Natural killer cell (primary cell): ENCODE measurements around the gene MEN1. TPM values are rescaled to one million over a fixed set of nuclear protein-coding genes. Genes with fewer than 3 reads are reported as not detected.
"Not testable (repeated sequence)": the region's sequence is repeated elsewhere in the genome, so short reads cannot be mapped to it uniquely, and the experiment has no call there.

Source experiments
- ATAC-seq, 3 donors: fragments of 150-1000 bp in 2 of 3; fragments of 200-7000 bp in 1 of 3; cut with Tn5 transposase; 1 replicate in 1 of 3; 2 replicates in 2 of 3; pipeline ENCODE4 v1.10.0; 2021; ENCODE audit warnings: mild to moderate bottlenecking in 2 of 3, moderate library complexity in 2 of 3
- DNase-seq, 2 donors: peaks; one replicate each; pipeline versions ENCODE4 v3.0.0 to v3.0.0-alpha.2; 2013 to 2021; ENCODE audit warnings: mixed read lengths in 1 of 2
- H3K27ac ChIP-seq: one replicate; pipeline ENCODE4 v1.5.1; 2013; ENCODE audit warnings: mild to moderate bottlenecking, low read length
- H3K27me3 ChIP-seq: one replicate; pipeline ENCODE4 v1.6.1; 2013; ENCODE audit warnings: low read length; ENCODE audit not compliant: control insufficient read depth, insufficient read depth
- H3K36me3 ChIP-seq: one replicate; pipeline ENCODE4 v1.6.1; 2013; ENCODE audit warnings: low read length; ENCODE audit not compliant: control insufficient read depth, insufficient read depth
- H3K4me1 ChIP-seq: one replicate; pipeline ENCODE4 v1.6.1; 2013; ENCODE audit warnings: low read length; ENCODE audit not compliant: control insufficient read depth, insufficient read depth
- H3K4me3 ChIP-seq: one replicate; pipeline ENCODE4 v1.5.1; 2013; ENCODE audit warnings: low read length
- H3K9me3 ChIP-seq: one replicate; pipeline ENCODE4 v1.6.1; 2013; ENCODE audit warnings: low read length; ENCODE audit not compliant: control insufficient read depth, insufficient read depth
- H3K27ac Mint-ChIP-seq, 2 donors: one replicate each; pipeline ENCODE4 v1.8.0; 2022; ENCODE audit warnings: mild to moderate bottlenecking in 2 of 2, mixed read lengths in 2 of 2, moderate library complexity in 1 of 2
- H3K27me3 Mint-ChIP-seq, 2 donors: one replicate each; pipeline ENCODE4 v1.8.0; 2022; ENCODE audit warnings: low read depth in 2 of 2, mixed read lengths in 2 of 2
- H3K36me3 Mint-ChIP-seq: one replicate; pipeline ENCODE4 v1.8.0; 2022; ENCODE audit warnings: mixed read lengths
- H3K4me1 Mint-ChIP-seq, 2 donors: one replicate each; pipeline ENCODE4 v1.8.0; 2022; ENCODE audit warnings: mixed read lengths in 2 of 2
- H3K4me3 Mint-ChIP-seq: one replicate; pipeline ENCODE4 v1.8.0; 2022; ENCODE audit warnings: mild to moderate bottlenecking, moderate library complexity, mixed read lengths
- H3K9me3 Mint-ChIP-seq, 2 donors: one replicate each; pipeline ENCODE4 v1.8.0; 2022; ENCODE audit warnings: mixed read lengths in 2 of 2
- WGBS: methylation state at CpG from one replicate; pipeline ENCODE4 v1.1.7; 2013; ENCODE audit warnings: missing lambda C conversion rate; ENCODE audit not compliant: insufficient coverage; 5-methylcytosine and 5-hydroxymethylcytosine counted together
- intact Hi-C: fragments of 100-400 bp; cut with micrococcal nuclease; formaldehyde crosslinking; loops from one replicate; pipeline ENCODE4 v1.14.2; 2022
- total RNA-seq, 4 donors: library from RNA; stranded (reverse); fragments of 120-200 nt in 1 of 4; gene quantifications; one replicate each; pipeline versions ENCODE4 v1.2.3 to v1.2.4, GENCODE V29; 2013 to 2022
- TF ChIP-seq, protein P1 (sequence below): fragments of 200-600 bp; IDR thresholded peaks from one replicate; pipeline ENCODE4 v1.8.0; 2022; ENCODE audit warnings: antibody characterized with exemption

The MEN1 gene
- total RNA-seq, 3 donors from 2014 or later (not counting 1 experiment from before 2014, with no cell fraction given), result 29.3 to 42.2 (median 32.2) TPM

- Mint-ChIP-seq H3K36me3 (no peaks in the 10 kb centered on the region), H3K9me3 (no peaks in the 10 kb centered on the region), H3K27ac (no peak overlapping the region), H3K4me1 (no peaks in the 10 kb centered on the region), H3K4me3 (no peak overlapping the region), H3K27me3 (no peaks in the 10 kb centered on the region)
- DNase-seq (no peak), ATAC-seq (no peak)
- no peaks in the 10 kb centered on the region for H3K36me3 ChIP-seq
- H3K9me3 ChIP-seq, result no peaks in the 10 kb centered on the region
- H3K27ac ChIP-seq, result no peak overlapping the region
- no peaks in the 10 kb centered on the region for H3K4me1 ChIP-seq
- H3K4me3 ChIP-seq, result no peak overlapping the region
- TF ChIP-seq, protein P1, sequence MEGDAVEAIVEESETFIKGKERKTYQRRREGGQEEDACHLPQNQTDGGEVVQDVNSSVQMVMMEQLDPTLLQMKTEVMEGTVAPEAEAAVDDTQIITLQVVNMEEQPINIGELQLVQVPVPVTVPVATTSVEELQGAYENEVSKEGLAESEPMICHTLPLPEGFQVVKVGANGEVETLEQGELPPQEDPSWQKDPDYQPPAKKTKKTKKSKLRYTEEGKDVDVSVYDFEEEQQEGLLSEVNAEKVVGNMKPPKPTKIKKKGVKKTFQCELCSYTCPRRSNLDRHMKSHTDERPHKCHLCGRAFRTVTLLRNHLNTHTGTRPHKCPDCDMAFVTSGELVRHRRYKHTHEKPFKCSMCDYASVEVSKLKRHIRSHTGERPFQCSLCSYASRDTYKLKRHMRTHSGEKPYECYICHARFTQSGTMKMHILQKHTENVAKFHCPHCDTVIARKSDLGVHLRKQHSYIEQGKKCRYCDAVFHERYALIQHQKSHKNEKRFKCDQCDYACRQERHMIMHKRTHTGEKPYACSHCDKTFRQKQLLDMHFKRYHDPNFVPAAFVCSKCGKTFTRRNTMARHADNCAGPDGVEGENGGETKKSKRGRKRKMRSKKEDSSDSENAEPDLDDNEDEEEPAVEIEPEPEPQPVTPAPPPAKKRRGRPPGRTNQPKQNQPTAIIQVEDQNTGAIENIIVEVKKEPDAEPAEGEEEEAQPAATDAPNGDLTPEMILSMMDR, result no peak
- WGBS, result 83% methylated on average over 11 of the region's 11 CpGs
- intact Hi-C loops, result no loop called here
- H3K27me3 ChIP-seq, result no peaks in the 10 kb centered on the region
Measured at GRCh38 chr11:64823568-64824119, 13.3 kb upstream of the MEN1 start.

GRCh38 chr11:64817476-64817875, 7.1 kb upstream of the MEN1 start:
- DNase-seq (no peak), ATAC-seq (no peak)
- Histone ChIP-seq H3K36me3 (no peaks in the 10 kb centered on the region), H3K4me1 (no peaks in the 10 kb centered on the region), H3K27ac (no peak overlapping the region), H3K9me3 (no peaks in the 10 kb centered on the region), H3K27me3 (no peaks in the 10 kb centered on the region), H3K4me3 (no peak overlapping the region)
- H3K4me3 Mint-ChIP-seq, result no peak overlapping the region
- WGBS, result 88% methylated on average over 3 of the region's 3 CpGs
- no peak overlapping the region for H3K27ac Mint-ChIP-seq
- H3K9me3 Mint-ChIP-seq, result no peaks in the 10 kb centered on the region
- no peaks in the 10 kb centered on the region for H3K4me1 Mint-ChIP-seq
- H3K27me3 Mint-ChIP-seq, result no peaks in the 10 kb centered on the region
- H3K36me3 Mint-ChIP-seq, result no peaks in the 10 kb centered on the region
- TF ChIP-seq, protein P1, result no peak
- intact Hi-C loops, result no loop called here

DNA sequence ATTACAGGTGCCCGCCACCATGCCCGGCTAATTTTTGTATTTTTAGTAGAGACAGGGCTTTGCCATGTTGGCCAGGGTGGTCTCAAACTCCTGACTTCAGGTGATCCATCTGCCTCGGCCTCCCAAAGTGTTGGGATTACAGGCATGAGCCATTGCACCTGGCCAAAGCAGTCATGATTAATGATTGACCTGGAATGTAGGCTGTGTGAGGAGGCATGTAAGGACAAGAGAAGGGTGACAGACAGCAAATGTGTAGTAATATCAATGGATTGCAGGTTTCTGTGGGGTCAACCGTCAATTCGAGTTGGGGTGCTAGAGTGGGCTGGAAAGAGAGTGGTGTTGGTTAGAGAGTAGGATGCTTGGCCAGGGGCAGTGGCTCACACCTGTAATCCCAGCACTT, 5.1 kb upstream of the MEN1 start:
- H3K27me3 Mint-ChIP-seq, H3K4me3 Mint-ChIP-seq, H3K27ac Mint-ChIP-seq, H3K9me3 Mint-ChIP-seq, H3K4me1 Mint-ChIP-seq, H3K36me3 ChIP-seq, intact Hi-C loops, H3K4me1 ChIP-seq, DNase-seq, ATAC-seq, H3K27me3 ChIP-seq, H3K9me3 ChIP-seq, H3K27ac ChIP-seq, H3K4me3 ChIP-seq, H3K36me3 Mint-ChIP-seq: not testable (repeated sequence)
- 93% methylated on average over 5 of the region's 5 CpGs for WGBS

- H3K9me3 ChIP-seq, result no peaks in the 10 kb centered on the region
- DNase-seq (no peak), ATAC-seq (no peak)
- Mint-ChIP-seq H3K27ac (no peak overlapping the region), H3K4me3 (no peak overlapping the region), H3K27me3 (no peaks in the 10 kb centered on the region), H3K4me1 (peaks cover 11 to 13% of the 10 kb centered on the region in 2 donors), H3K36me3 (no peaks in the 10 kb centered on the region), H3K9me3 (no peaks in the 10 kb centered on the region)
- no peak overlapping the region for H3K4me3 ChIP-seq
- no peak overlapping the region for H3K27ac ChIP-seq
- H3K36me3 ChIP-seq, result no peaks in the 10 kb centered on the region
- TF ChIP-seq, protein P1, result no peak
- H3K4me1 ChIP-seq, result peaks cover 13% of the 10 kb centered on the region
- WGBS, result 64% methylated on average over 7 of the region's 7 CpGs
- intact Hi-C loops, result loop anchor here (5.0 kb wide), 1 partner anchor 72 kb away; the partner anchor contains the start of gene RASGRP2
- H3K27me3 ChIP-seq, result no peaks in the 10 kb centered on the region
Measured at GRCh38 chr11:64814712-64815187, 4.4 kb upstream of the MEN1 start.
